Duodenal mucosa (tissue), 2 donors: Measurements from ENCODE around the gene CDKN1A.
"Not testable (repeated sequence)": the region's sequence is repeated elsewhere in the genome, so short reads cannot be mapped to it uniquely, and the experiment has no call there.

Experiments used
- H3K27ac ChIP-seq: one replicate; pipeline ENCODE4 v1.7.0; 2013; ENCODE audit warnings: low read depth, low read length
- H3K27me3 ChIP-seq, 2 donors: one replicate each; pipeline ENCODE4 v1.7.0; 2013; ENCODE audit warnings: low read length in 2 of 2, control low read depth in 1 of 2; ENCODE audit not compliant: insufficient read depth in 2 of 2, control insufficient read depth in 1 of 2
- H3K36me3 ChIP-seq, 2 donors: one replicate each; pipeline ENCODE4 v1.7.0; 2013; ENCODE audit warnings: low read length in 2 of 2, control low read depth in 1 of 2; ENCODE audit not compliant: insufficient read depth in 2 of 2, control insufficient read depth in 1 of 2
- H3K4me1 ChIP-seq, 2 donors: one replicate each; pipeline ENCODE4 v1.7.0; 2013; ENCODE audit warnings: low read length in 2 of 2, control low read depth in 1 of 2; ENCODE audit not compliant: insufficient read depth in 2 of 2, control insufficient read depth in 1 of 2
- H3K4me3 ChIP-seq, 2 donors: one replicate each; pipeline ENCODE4 v1.7.0; 2013; ENCODE audit warnings: low read length in 2 of 2, low read depth in 1 of 2
- H3K9ac ChIP-seq, 2 donors: one replicate each; pipeline ENCODE4 v1.7.0; 2013; ENCODE audit warnings: low read length in 2 of 2, low read depth in 1 of 2
- H3K9me3 ChIP-seq, 2 donors: one replicate each; pipeline ENCODE4 v1.7.0; 2013; ENCODE audit warnings: low read length in 2 of 2, control low read depth in 1 of 2; ENCODE audit not compliant: control insufficient read depth in 1 of 2

CDKN1A gene

GRCh38 chr6:36639171-36639808, 39.2 kb upstream of the CDKN1A start:
- Histone ChIP-seq H3K27ac (no peak overlapping the region), H3K4me3 (no peak overlapping the region), H3K9me3 (no peaks in the 10 kb centered on the region), H3K36me3 (no peaks in the 10 kb centered on the region), H3K27me3 (no peaks in the 10 kb centered on the region), H3K9ac (no peak overlapping the region), H3K4me1 (peaks cover 30 to 35% of the 10 kb centered on the region in 2 donors)

GRCh38 chr6:36641543-36641942, 37.0 kb upstream of the CDKN1A start:
- Histone ChIP-seq H3K4me1 (peaks cover 26 to 33% of the 10 kb centered on the region in 2 donors), H3K36me3 (no peaks in the 10 kb centered on the region), H3K4me3 (no peak overlapping the region), H3K9ac (no peak overlapping the region), H3K9me3 (no peaks in the 10 kb centered on the region), H3K27ac (no peak overlapping the region), H3K27me3 (no peaks in the 10 kb centered on the region)

- H3K4me1 ChIP-seq = peaks cover 26 to 33% of the 10 kb centered on the region in 2 donors
- no peaks in the 10 kb centered on the region for H3K36me3 ChIP-seq
- H3K27me3 ChIP-seq = no peaks in the 10 kb centered on the region
- H3K9ac ChIP-seq = peak overlapping the region; percentile 19 to 51
- H3K4me3 ChIP-seq = peak overlapping the region in 1 of 2 donors; percentile 26
- H3K27ac ChIP-seq = peak overlapping the region; percentile 43
- no peaks in the 10 kb centered on the region for H3K9me3 ChIP-seq
Measured at GRCh38 chr6:36642913-36643817, 35.3 kb upstream of the CDKN1A start.

- Histone ChIP-seq H3K9me3 (no peaks in the 10 kb centered on the region), H3K4me1 (peaks cover 26 to 33% of the 10 kb centered on the region in 2 donors), H3K27ac (no peak overlapping the region), H3K36me3 (no peaks in the 10 kb centered on the region), H3K27me3 (no peaks in the 10 kb centered on the region), H3K9ac (no peak overlapping the region), H3K4me3 (no peak overlapping the region)
Measured at GRCh38 chr6:36643977-36644376, 34.5 kb upstream of the CDKN1A start.

GRCh38 chr6:36649086-36649485, 29.4 kb upstream of the CDKN1A start:
- no peak overlapping the region for H3K9ac ChIP-seq
- H3K36me3 ChIP-seq = no peaks in the 10 kb centered on the region
- peaks cover 25 to 33% of the 10 kb centered on the region in 2 donors for H3K4me1 ChIP-seq
- H3K9me3 ChIP-seq = no peaks in the 10 kb centered on the region
- H3K27me3 ChIP-seq = no peaks in the 10 kb centered on the region
- no peak overlapping the region for H3K27ac ChIP-seq
- H3K4me3 ChIP-seq = no peak overlapping the region

GRCh38 chr6:36649701-36650484, 28.6 kb upstream of the CDKN1A start:
- Histone ChIP-seq H3K4me3 (no peak overlapping the region), H3K27ac (no peak overlapping the region), H3K27me3 (no peaks in the 10 kb centered on the region), H3K9me3 (no peaks in the 10 kb centered on the region), H3K36me3 (no peaks in the 10 kb centered on the region), H3K9ac (peak overlapping the region in 1 of 2 donors; percentile 30), H3K4me1 (peaks cover 24 to 27% of the 10 kb centered on the region in 2 donors)

- H3K27me3 ChIP-seq = no peaks in the 10 kb centered on the region
- H3K9me3 ChIP-seq = no peaks in the 10 kb centered on the region
- H3K4me1 ChIP-seq = peaks cover 24 to 26% of the 10 kb centered on the region in 2 donors
- no peak overlapping the region for H3K4me3 ChIP-seq
- H3K36me3 ChIP-seq = no peaks in the 10 kb centered on the region
- no peak overlapping the region for H3K27ac ChIP-seq
- no peak overlapping the region for H3K9ac ChIP-seq
Measured at GRCh38 chr6:36650848-36651478, 27.6 kb upstream of the CDKN1A start.

GRCh38 chr6:36651659-36652379, 26.7 kb upstream of the CDKN1A start:
- no peak overlapping the region for H3K27ac ChIP-seq
- H3K9ac ChIP-seq = no peak overlapping the region
- no peaks in the 10 kb centered on the region for H3K9me3 ChIP-seq
- no peaks in the 10 kb centered on the region for H3K36me3 ChIP-seq
- no peak overlapping the region for H3K4me3 ChIP-seq
- H3K27me3 ChIP-seq = no peaks in the 10 kb centered on the region
- H3K4me1 ChIP-seq = peaks cover 24 to 26% of the 10 kb centered on the region in 2 donors

- not testable (repeated sequence) for H3K9me3 ChIP-seq, H3K36me3 ChIP-seq, H3K27me3 ChIP-seq, H3K27ac ChIP-seq, H3K9ac ChIP-seq, H3K4me3 ChIP-seq
- H3K4me1 ChIP-seq = peaks cover 29 to 30% of the 10 kb centered on the region in 2 donors
Measured at GRCh38 chr6:36654469-36654868, 24.0 kb upstream of the CDKN1A start.
